Stimulated activated CD4-positive, alpha-beta T cell treated with anti-CD3 and anti-CD28 coated beads, Interleukin-2, amount 100 ng/mL, for 48 hours (primary cell): ENCODE measurements around the gene BBLN.
A peak's percentile ranks its signal among the peaks of the same experiment; 100 is the strongest.

Experiments used
- DNase-seq, 2 donors: peaks; one replicate each; pipeline ENCODE4 v3.0.0-alpha.2; 2020

Gene BBLN

GRCh38 chr9:128145951-128146351 is 14.1 kb upstream of the BBLN start:
- no peak for DNase-seq

DNA sequence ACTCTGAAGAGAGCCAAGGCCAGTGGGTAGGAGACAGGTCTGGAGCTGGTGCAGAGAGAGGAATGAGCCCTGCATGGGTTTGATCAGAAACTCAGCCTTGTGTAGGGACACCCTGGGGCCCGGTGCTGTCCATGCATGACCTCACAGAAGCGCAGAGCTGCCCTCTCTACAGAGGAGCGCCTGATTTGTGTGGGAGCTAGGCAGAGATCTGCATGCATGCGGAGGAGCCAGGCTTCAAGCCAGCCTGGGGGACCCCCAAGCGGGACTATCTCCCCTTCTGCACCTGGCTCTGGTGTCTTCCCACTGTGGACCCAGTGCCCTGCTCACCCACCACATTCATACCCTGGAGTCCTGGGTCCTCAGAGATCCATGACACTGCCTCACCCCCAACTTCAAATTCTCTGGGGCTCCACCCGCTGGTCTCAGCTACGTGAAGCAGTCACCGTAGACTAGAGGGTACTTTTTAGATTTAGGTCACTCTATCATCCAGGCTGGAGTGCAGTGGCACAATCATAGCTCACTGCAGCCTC is 13.4 kb upstream of the BBLN start:
- no peak for DNase-seq

DNA sequence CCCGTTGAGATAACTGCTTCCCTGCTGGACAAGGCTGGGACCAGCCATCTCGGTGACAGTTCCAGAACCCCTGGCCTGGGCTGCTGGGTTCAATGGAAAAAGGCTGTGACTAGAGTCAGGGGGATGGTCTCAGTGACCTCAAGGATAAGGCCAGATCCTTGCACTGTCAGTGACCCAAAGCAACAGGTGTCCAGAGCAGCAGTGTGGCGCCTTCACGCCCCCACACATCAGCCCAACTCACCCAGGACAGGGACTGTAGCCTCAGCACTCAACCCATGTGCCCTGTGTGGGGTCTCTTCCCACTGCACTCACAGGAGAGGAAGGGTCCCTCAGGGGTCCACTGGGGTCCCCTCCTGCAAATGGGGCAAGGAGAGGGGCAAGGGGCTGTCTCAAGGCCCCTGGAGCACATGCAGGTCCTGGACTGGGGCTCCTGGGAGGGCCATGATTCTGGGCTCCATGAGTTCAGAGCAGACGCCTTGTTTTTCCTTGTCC is 11.5 kb upstream of the BBLN start:
- DNase-seq = no peak

DNA sequence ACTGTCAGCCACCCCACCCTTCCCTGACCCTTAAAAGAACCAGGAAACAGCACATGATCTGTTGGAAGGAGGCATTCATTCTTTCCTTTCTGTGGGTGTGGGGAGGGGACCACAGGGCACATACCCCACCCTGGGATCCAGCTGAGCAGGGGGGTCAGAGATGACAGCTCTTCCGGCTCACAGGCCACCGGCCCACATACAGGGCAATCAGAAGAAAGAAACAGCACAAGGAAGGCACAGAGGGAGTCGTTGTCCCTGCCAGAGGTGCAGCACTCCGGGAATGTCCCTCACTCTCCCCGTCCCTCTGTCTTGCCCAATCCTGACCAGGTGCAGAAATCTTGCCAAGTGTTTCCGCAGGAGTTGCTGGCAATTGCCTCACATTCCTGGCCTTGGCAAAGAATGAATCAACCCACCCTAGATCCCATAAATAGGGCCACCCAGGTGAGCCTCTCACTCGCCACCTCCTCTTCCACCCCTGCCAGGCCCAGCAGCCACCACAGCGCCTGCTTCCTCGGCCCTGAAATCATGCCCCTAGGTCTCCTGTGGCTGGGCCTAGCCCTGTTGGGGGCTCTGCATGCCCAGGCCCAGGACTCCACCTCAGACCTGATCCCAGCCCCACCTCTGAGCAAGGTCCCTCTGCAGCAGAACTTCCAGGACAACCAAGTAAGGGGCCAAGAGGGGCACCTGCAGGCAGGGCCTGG is 10.9 kb upstream of the BBLN start, which contains the start of gene LCN2:
LCN2 (plus strand) TSS at position 453 of the 701 bp plus-strand sequence; CDS start at position 526, 73 bp downstream.
- DNase-seq = no peak

DNA sequence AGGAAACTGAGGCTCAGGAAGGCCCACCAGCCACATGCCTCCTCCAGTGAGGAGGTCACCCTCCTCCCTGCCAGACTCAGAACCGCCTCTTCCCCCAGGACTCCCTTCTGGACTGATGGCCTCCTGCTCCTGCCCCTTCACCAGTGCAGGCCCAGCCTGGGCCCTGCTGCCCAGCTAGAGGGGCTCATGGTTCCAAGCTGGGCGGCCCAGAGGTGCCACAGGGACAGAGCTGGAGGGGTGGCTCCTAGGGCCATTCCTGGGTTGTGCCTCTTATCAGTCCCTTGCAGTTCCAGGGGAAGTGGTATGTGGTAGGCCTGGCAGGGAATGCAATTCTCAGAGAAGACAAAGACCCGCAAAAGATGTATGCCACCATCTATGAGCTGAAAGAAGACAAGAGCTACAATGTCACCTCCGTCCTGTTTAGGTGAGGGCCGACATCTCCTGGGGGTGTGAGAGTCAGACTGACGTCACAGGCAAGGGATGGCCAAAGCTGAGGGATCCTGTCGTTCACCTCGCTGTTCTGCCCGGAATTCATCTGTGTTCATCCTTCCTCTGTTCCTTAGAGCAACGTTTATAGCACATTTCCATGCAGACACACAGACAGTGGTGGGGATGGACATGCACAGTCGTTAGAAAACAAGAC is 10.0 kb upstream of the BBLN start:
- no peak for DNase-seq

DNA sequence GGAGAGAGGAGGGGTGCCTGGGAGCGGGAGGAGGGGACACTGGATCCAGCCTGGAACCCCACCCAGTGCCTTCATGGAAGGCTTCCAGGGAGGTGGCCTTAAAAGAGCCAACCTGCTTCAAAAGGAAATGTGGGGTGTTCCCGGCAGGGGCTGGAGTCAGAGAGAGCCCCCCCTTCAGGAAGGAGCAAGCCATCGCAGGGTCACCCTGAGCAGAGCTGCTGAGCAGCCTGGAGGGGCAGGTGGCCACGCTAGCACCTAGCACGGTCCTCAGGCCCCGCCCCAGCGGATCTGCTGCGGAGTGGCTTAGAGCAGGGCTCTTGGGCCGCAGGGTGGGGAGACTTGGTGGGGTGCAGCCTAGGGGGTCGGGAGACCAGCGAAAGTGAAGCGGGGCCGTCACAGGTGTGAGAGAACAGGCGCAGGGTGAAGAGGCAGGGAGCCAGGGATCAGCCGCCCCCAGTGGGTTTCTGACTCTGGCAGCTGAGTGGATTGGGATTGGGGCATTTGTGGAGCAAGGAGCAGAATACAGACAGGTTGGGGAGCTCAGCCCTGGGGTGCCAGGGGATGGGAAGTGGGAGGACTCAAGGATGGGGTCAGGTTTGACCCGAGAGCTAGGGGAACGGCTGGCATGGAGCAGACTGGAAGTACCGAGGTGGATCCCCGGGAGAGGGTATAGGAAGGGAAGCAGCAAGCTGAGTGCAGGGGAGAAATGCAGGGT is 9.3 kb upstream of the BBLN start:
- DNase-seq = no peak

DNA sequence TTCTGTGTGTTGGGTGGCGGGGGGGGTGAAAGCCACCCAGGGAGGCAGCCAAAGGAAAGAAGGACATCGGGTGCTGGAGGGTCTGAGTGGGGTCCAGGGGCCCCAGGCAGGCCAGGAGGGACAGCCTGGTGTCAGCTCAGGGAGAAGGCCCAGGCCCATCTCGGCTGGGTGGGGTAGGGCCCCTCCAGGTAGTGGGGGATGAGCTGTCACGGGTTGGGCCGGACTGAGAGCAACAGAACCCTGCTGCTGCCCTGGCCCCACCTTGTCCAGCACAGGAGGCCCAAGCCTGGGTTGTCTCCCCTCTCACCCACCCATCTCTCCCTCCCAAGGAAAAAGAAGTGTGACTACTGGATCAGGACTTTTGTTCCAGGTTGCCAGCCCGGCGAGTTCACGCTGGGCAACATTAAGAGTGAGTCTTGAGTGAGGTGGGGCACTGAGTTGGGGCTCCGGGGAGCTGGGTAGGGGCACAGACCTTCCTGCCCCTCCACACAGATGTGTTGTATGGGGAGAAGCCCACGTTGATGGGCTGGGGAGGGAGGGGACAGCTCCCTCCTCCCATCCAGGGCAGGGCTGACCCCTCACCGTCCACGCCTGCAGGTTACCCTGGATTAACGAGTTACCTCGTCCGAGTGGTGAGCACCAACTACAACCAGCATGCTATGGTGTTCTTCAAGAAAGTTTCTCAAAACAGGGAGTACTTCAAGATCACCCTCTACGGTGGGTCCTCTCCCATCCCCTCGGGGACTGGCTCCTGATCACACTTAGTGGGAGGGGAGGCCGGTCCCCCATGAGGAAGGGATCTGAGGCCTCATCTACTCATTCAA is 8.5 kb upstream of the BBLN start:
- no peak for DNase-seq

- no peak for DNase-seq
Observed at GRCh38 chr9:128152133-128153059, 7.7 kb upstream of the BBLN start.

GRCh38 chr9:128153060-128153946 is 6.8 kb upstream of the BBLN start:
- DNase-seq = no peak

- DNase-seq = no peak
Observed at GRCh38 chr9:128153947-128154695, 5.9 kb upstream of the BBLN start.

GRCh38 chr9:128155736-128156500 is 4.1 kb upstream of the BBLN start:
- no peak for DNase-seq

- peak; percentile 16 to 31 for DNase-seq
Observed at GRCh38 chr9:128159522-128159783, 612 bp upstream of the BBLN start.

GRCh38 chr9:128160603-128160987 is 530 bp downstream of the BBLN start:
- peak; percentile 46 to 55 for DNase-seq

GRCh38 chr9:128161215-128161902 is 1.3 kb downstream of the BBLN start:
- DNase-seq = no peak

GRCh38 chr9:128162215-128163026 is 2.4 kb downstream of the BBLN start:
- DNase-seq = no peak

DNA sequence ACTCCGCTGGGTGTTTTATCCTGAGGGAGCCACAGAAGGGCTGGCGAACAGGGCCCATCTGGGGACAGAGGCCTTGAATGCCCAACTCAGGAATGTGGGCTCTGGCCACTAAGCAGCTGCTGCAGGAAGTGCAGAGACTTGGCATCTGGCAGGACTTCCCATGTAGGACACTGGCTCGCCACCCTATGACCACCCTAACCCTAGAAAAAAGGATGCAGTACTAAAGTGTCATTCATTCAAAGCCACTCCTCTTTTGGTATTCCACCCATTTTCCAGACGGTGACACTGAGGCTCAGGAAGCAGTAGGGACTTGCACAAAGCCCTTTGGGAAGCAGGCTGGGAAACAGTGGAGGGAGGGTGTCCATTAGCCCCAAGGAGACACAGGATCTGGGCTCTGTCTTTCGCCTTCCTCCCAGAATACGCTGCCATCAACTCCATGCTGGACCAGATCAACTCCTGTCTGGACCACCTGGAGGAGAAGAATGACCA is 3.0 kb downstream of the BBLN start:
- no peak for DNase-seq

DNA sequence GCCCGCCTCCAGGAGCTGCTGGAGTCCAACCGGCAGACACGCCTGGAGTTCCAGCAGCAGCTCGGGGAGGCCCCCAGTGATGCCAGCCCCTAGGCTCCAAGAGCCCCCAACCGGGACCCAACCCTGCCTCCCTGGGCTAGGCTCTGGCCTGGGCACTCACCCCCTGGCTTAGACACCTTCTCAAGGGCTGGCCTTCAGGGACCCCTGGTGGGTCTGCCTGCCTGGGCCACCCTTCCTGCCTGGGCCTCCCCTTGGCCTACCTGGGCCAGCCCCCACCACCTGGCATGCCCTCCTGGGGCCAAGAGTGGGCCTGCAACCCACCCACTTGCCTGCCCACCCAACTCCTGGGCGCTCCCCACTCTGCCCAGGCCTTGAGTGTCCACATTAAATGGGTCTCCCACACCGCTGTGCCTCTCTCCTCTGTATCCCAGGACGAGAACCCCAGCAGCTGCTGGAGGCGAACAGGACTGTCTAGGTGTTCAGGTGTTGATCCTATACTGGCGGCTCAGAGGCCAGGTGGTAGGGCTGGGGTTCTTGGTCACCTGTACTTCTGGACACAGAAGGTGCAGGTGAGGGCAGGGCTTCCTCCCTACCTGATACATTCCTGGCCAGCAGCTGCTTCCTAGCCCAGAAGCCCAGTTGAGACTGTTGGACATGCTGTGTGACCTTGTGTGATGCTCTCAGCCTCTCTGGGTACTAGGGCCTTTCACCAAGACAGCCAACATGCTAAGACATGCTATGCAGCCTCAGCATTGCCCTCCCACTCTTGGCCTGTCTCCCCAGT is 3.6 kb downstream of the BBLN start:
- no peak for DNase-seq
